HepG2 (cell line): ENCODE results near the gene C14orf93. TPM values are rescaled to one million over a fixed set of nuclear protein-coding genes. Genes with fewer than 3 reads are reported as not detected.

Experiments
- BORCS8-MEF2B ChIP-seq: sonication (generic); formaldehyde crosslinking; IDR thresholded peaks from 2 replicates; pipeline ENCODE4 v1.8.0; 2022; ENCODE audit warnings: mild to moderate bottlenecking, missing genetic modification reagents
- CBFB ChIP-seq: sonication (generic); formaldehyde crosslinking; IDR thresholded peaks from 2 replicates; pipeline ENCODE4 v1.4.0; 2020; ENCODE audit warnings: missing genetic modification reagents
- DPF2 ChIP-seq: sonication (generic); formaldehyde crosslinking; IDR thresholded peaks from 2 replicates; pipeline ENCODE4 v1.4.0; 2020; ENCODE audit warnings: mild to moderate bottlenecking, low read depth, missing genetic modification reagents, borderline replicate concordance
- ELF4 ChIP-seq: sonication (generic); formaldehyde crosslinking; IDR thresholded peaks from 2 replicates; pipeline ENCODE4 v1.5.0; 2020; ENCODE audit warnings: missing genetic modification reagents, mild to moderate bottlenecking, moderate library complexity, borderline replicate concordance
- GATA4 ChIP-seq: sonication (generic); IDR thresholded peaks from 2 replicates; pipeline ENCODE4 v1.6.1; 2016; ENCODE audit warnings: antibody characterized with exemption, low read depth, borderline replicate concordance
- HNRNPH1 ChIP-seq: fragments of 200-400 bp; formaldehyde crosslinking; optimal IDR thresholded peaks from 2 replicates; pipeline ENCODE3; 2017; ENCODE audit warnings: mild to moderate bottlenecking, low read depth, low read length
- IRF9 ChIP-seq: sonication (generic); formaldehyde crosslinking; IDR thresholded peaks from 2 replicates; pipeline ENCODE4 v1.8.0; 2022; ENCODE audit warnings: missing genetic modification reagents, mild to moderate bottlenecking, borderline replicate concordance
- MED1 ChIP-seq: sonication (generic); formaldehyde crosslinking; IDR thresholded peaks from 2 replicates; pipeline ENCODE4 v1.4.0; 2020; ENCODE audit warnings: missing genetic modification reagents
- PAXIP1 ChIP-seq: sonication (generic); formaldehyde crosslinking; conservative IDR thresholded peaks from 2 replicates; pipeline ENCODE4 v1.4.0; 2020; ENCODE audit warnings: mild to moderate bottlenecking, missing genetic modification reagents, moderate library complexity
- PLRG1 ChIP-seq: fragments of 450-650 bp; conservative IDR thresholded peaks from 2 replicates; pipeline ENCODE4 v1.6.1; 2016
- PRDM10 ChIP-seq: sonication (generic); formaldehyde crosslinking; IDR thresholded peaks from 2 replicates; pipeline ENCODE4 v1.4.0; 2020; ENCODE audit warnings: low read depth, missing genetic modification reagents
- RBFOX2 ChIP-seq: fragments of 200-400 bp; formaldehyde crosslinking; IDR thresholded peaks from 2 replicates; pipeline ENCODE4 v1.6.1; 2017; ENCODE audit warnings: low read depth, mild to moderate bottlenecking, low read length
- RBM22 ChIP-seq: fragments of 200-400 bp; formaldehyde crosslinking; optimal IDR thresholded peaks from 2 replicates; pipeline ENCODE3; 2017; ENCODE audit warnings: mild to moderate bottlenecking, low read length, moderate library complexity
- RBM39 ChIP-seq: fragments of 200-400 bp; formaldehyde crosslinking; IDR thresholded peaks from one replicate; pipeline ENCODE4 v1.6.1; 2018; ENCODE audit warnings: antibody characterized with exemption, mild to moderate bottlenecking, low read depth, low read length; ENCODE audit not compliant: poor library complexity, severe bottlenecking
- REXO4 ChIP-seq: sonication (generic); formaldehyde crosslinking; IDR thresholded peaks from 2 replicates; pipeline ENCODE4 v1.8.0; 2022; ENCODE audit warnings: missing genetic modification reagents, mild to moderate bottlenecking, borderline replicate concordance
- RFX3 ChIP-seq: IDR thresholded peaks from 2 replicates; pipeline ENCODE4 v1.6.1; 2016; ENCODE audit warnings: missing biosample characterization, missing genetic modification reagents
- STAT5B ChIP-seq: sonication (generic); formaldehyde crosslinking; IDR thresholded peaks from 2 replicates; pipeline ENCODE4 v1.4.0; 2020; ENCODE audit warnings: missing genetic modification reagents
- SYNCRIP ChIP-seq: fragments of 200-400 bp; formaldehyde crosslinking; IDR thresholded peaks from 2 replicates; pipeline ENCODE4 v1.6.1; 2018; ENCODE audit warnings: mild to moderate bottlenecking, low read depth, low read length; ENCODE audit not compliant: insufficient read depth
- TBL1XR1 ChIP-seq: fragments of 150-350 bp; IDR thresholded peaks from 2 replicates; pipeline ENCODE4 v1.6.1; 2014; ENCODE audit warnings: borderline replicate concordance, low read length; ENCODE audit not compliant: partially characterized antibody
- ZNF10 ChIP-seq: sonication (generic); formaldehyde crosslinking; IDR thresholded peaks from 2 replicates; pipeline ENCODE4 v1.4.0; 2020; ENCODE audit warnings: mild to moderate bottlenecking, low read depth, missing genetic modification reagents, borderline replicate concordance
- ZNF329 ChIP-seq: sonication (generic); formaldehyde crosslinking; IDR thresholded peaks from 2 replicates; pipeline ENCODE4 v1.9.0; 2021; ENCODE audit warnings: low read depth, mild to moderate bottlenecking, missing genetic modification reagents
- ZSCAN31 ChIP-seq: sonication (generic); formaldehyde crosslinking; IDR thresholded peaks from 2 replicates; pipeline ENCODE4 v1.5.0; 2020; ENCODE audit warnings: low read depth, mild to moderate bottlenecking, missing genetic modification reagents
- polyA plus RNA-seq, 8 experiments: library from polyadenylated mRNA; depleted of rRNA in 3 of 8; stranded (reverse) in 7 of 8; unstranded in 1 of 8; fragments of >200 nt; fragmentation: Illumina TruSeq in 4 of 8; extraction: Trizol in 4 of 8; gene quantifications; 2 replicates each; pipeline versions ENCODE4 v1.2.1 to v1.2.3, GENCODE V29; 2011 to 2016; ENCODE audit warnings: low read depth in 4 of 8, missing spikeins in 1 of 8, mixed read lengths in 1 of 8; ENCODE audit not compliant: insufficient read depth in 1 of 8
- total RNA-seq, 5 experiments: library from RNA; depleted of rRNA; stranded (reverse); fragments of >200 nt; fragmentation: Illumina TruSeq; extraction: Trizol; gene quantifications; 2 replicates each; pipeline ENCODE4 v1.2.3, GENCODE V29; 2016; ENCODE audit warnings: low read depth in 1 of 5

The C14orf93 gene
- total and polyA plus RNA-seq, 2 of the 13 experiments (the other 11 are each of a cell fraction or from before 2014, with no cell fraction given): 11.4 to 22.5 TPM

- TF ChIP-seq PAXIP1 (CRISPR knock-in tag): no peak
- no peak for TF ChIP-seq SYNCRIP
- 0 out of 2 replicates have a peak, but pooled peaks have one; percentile 19 for TF ChIP-seq MED1 (CRISPR knock-in tag)
- TF ChIP-seq RFX3 (CRISPR knock-in tag): no peak
- peak; percentile 45; the same call in 1 of the 2 replicates for TF ChIP-seq BORCS8-MEF2B (CRISPR knock-in tag)
- TF ChIP-seq ZNF10 (CRISPR knock-in tag): 0 out of 2 replicates have a peak, but pooled peaks have one; percentile 3
- no peak for TF ChIP-seq PRDM10 (CRISPR knock-in tag)
- TF ChIP-seq HNRNPH1: no peak
- no peak for TF ChIP-seq ZNF329 (CRISPR knock-in tag)
- TF ChIP-seq REXO4 (CRISPR knock-in tag): no peak
- TF ChIP-seq RBM39: no peak
- TF ChIP-seq STAT5B (CRISPR knock-in tag): no peak
- TF ChIP-seq GATA4: no peak
- TF ChIP-seq IRF9 (CRISPR knock-in tag): no peak
- no peak for TF ChIP-seq ZSCAN31
- TF ChIP-seq TBL1XR1: no peak
- no peak for TF ChIP-seq PLRG1
- no peak for TF ChIP-seq RBM22
- no peak for TF ChIP-seq DPF2
- no peak for TF ChIP-seq RBFOX2
- no peak for TF ChIP-seq ELF4 (CRISPR knock-in tag)
- TF ChIP-seq CBFB (CRISPR knock-in tag): no peak
Measured at GRCh38 chr14:23052182-23052623, 42.3 kb upstream of the C14orf93 start (continued).
